ENCODE measurements around the gene PDZD2.
"Not testable (repeated sequence)": the region's sequence is repeated elsewhere in the genome, so short reads cannot be mapped to it uniquely, and the experiment has no call there.

The PDZD2 gene

DNA sequence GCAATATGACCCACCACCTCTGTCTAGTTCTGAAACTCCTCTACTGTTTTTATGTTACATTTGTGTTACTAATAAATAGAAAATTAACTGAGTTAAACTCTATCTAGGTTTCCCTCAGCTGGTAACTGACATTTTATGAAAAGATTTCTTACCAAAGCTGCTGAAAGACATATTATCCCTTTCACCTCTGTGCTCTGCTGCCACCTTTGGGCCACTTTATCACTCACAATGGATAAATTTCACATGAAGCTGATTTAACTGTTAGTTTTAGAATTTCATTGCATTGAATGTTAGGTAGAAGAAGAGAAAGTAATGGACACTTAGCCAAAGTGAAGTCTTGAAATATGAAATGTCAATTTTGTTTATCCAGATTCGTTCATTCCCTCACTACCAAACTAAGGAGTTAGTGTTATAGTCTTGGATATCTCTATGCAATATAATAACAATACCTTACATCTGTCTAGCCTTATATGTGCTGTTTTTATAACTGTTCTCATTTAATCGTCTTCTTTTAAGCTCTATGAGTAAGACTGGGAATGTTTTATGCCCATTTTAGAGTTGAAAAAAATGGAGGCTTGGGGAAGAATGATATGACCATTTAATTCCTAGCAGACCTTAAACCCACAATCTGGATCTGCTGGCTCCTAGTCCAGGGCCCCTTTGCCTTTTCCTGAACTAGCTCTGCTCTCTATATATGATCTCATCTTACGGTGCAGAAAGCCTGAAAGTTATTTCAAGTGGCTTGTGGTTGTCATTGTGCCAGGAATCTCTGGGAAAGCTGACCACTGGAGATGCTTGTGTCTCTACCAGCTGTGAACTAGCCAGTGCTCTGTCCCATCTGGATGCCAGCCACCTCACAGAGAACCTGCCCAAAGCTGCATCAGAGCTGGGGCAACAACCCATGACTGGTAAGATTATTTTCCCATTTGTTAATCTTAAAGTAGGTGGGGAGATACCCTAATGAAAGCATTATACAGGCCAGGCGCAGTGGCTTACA is 438.1 kb downstream of the PDZD2 start:
- H3K9me3 ChIP-seq (ENCODE audit: severe bottlenecking) = no peaks in the 10 kb centered on the region
- peak; percentile 74 for ATAC-seq (ENCODE audit: low read depth)
- TF ChIP-seq CTCF (IDR thresholded peaks at IDR 0.05; ENCODE audit: poor library complexity, severe bottlenecking) = peak; percentile 99
- H3K36me3 ChIP-seq (ENCODE audit: low read depth) = no peaks in the 10 kb centered on the region
- H3K4me1 ChIP-seq (ENCODE audit: insufficient read depth, poor library complexity, severe bottlenecking) = no peaks in the 10 kb centered on the region
- H3K4me3 ChIP-seq (ENCODE audit: severe bottlenecking) = no peak overlapping the region
- H3K27ac ChIP-seq (ENCODE audit: poor library complexity, severe bottlenecking) = no peak overlapping the region
- no peaks in the 10 kb centered on the region for H3K27me3 ChIP-seq (ENCODE audit: insufficient read depth, poor library complexity, severe bottlenecking)
- no peak for DNase-seq (ENCODE audit: low spot score)

GRCh38 chr5:32078855-32079254 is 439.9 kb downstream of the PDZD2 start:
- H3K27ac ChIP-seq (ENCODE audit: poor library complexity, severe bottlenecking); DNase-seq (ENCODE audit: low spot score); H3K36me3 ChIP-seq (ENCODE audit: low read depth); H3K4me1 ChIP-seq (ENCODE audit: insufficient read depth, poor library complexity, severe bottlenecking); H3K9me3 ChIP-seq (ENCODE audit: severe bottlenecking); ATAC-seq (ENCODE audit: low read depth); H3K4me3 ChIP-seq (ENCODE audit: severe bottlenecking); H3K27me3 ChIP-seq (ENCODE audit: insufficient read depth, poor library complexity, severe bottlenecking): not testable (repeated sequence)

DNA sequence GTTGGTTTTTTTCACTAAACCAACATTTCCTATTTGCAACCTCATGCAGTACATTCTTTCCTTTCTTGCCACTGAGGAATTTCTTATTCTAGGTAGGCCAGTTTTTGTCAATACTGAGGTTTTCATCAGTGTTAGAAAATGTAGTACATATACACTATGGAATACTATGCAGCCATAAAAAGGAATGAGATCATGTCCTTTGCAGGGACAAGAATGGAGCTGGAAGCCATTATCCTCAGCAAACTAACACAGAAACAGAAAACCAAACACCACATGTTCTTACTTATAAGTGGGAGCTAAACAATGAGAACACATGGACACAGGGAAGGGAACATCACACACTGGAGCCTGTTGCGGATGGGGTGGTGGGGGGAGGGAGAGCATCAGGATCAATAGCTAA is 441.6 kb downstream of the PDZD2 start:
- not testable (repeated sequence) for H3K36me3 ChIP-seq (ENCODE audit: low read depth); H3K27me3 ChIP-seq (ENCODE audit: insufficient read depth, poor library complexity, severe bottlenecking); H3K9me3 ChIP-seq (ENCODE audit: severe bottlenecking); ATAC-seq (ENCODE audit: low read depth); H3K4me1 ChIP-seq (ENCODE audit: insufficient read depth, poor library complexity, severe bottlenecking); DNase-seq (ENCODE audit: low spot score); H3K4me3 ChIP-seq (ENCODE audit: severe bottlenecking); H3K27ac ChIP-seq (ENCODE audit: poor library complexity, severe bottlenecking)

GRCh38 chr5:32082701-32083100 is 443.8 kb downstream of the PDZD2 start:
- H3K4me3 ChIP-seq (ENCODE audit: severe bottlenecking) = no peak overlapping the region
- no peaks in the 10 kb centered on the region for H3K9me3 ChIP-seq (ENCODE audit: severe bottlenecking)
- TF ChIP-seq CTCF (IDR thresholded peaks at IDR 0.05; ENCODE audit: poor library complexity, severe bottlenecking) = no peak
- no peaks in the 10 kb centered on the region for H3K4me1 ChIP-seq (ENCODE audit: insufficient read depth, poor library complexity, severe bottlenecking)
- no peak overlapping the region for H3K27ac ChIP-seq (ENCODE audit: poor library complexity, severe bottlenecking)
- H3K27me3 ChIP-seq (ENCODE audit: insufficient read depth, poor library complexity, severe bottlenecking) = no peaks in the 10 kb centered on the region
- H3K36me3 ChIP-seq (ENCODE audit: low read depth) = no peaks in the 10 kb centered on the region
- ATAC-seq (ENCODE audit: low read depth) (no peak), DNase-seq (ENCODE audit: low spot score) (no peak)

- no peak for DNase-seq (ENCODE audit: low spot score)
- H3K9me3 ChIP-seq (ENCODE audit: severe bottlenecking) = no peaks in the 10 kb centered on the region
- no peak for ATAC-seq (ENCODE audit: low read depth)
- TF ChIP-seq CTCF (IDR thresholded peaks at IDR 0.05; ENCODE audit: poor library complexity, severe bottlenecking) = no peak
- H3K27ac ChIP-seq (ENCODE audit: poor library complexity, severe bottlenecking) = no peak overlapping the region
- no peak overlapping the region for H3K4me3 ChIP-seq (ENCODE audit: severe bottlenecking)
- H3K27me3 ChIP-seq (ENCODE audit: insufficient read depth, poor library complexity, severe bottlenecking) = no peaks in the 10 kb centered on the region
- no peaks in the 10 kb centered on the region for H3K4me1 ChIP-seq (ENCODE audit: insufficient read depth, poor library complexity, severe bottlenecking)
- H3K36me3 ChIP-seq (ENCODE audit: low read depth) = no peaks in the 10 kb centered on the region
Observed at GRCh38 chr5:32083981-32084430, 445.1 kb downstream of the PDZD2 start.

Measured in RWPE2 (cell line).